A673 (cell line): Measurements from ENCODE around the gene YWHAQ. TPM values are rescaled to one million over a fixed set of nuclear protein-coding genes. Genes with fewer than 3 reads are reported as not detected.

Experiments used
- BruUV-seq: library from RNA; stranded (reverse); fragments of 400-500 nt; replicated peaks from 2 replicates; lab custom pipeline; 2021; lab: Mats Ljungman, UMichigan
- CTCF ChIA-PET: fragments of 300-600 bp; sonication (Branson Sonifier 250); formaldehyde crosslinking; loops from one replicate; lab custom pipeline; 2022; ENCODE audit warnings: antibody characterized with exemption; lab: Charles Lee
- POLR2A ChIA-PET: fragments of 300-600 bp; sonication (Branson Sonifier 250); formaldehyde crosslinking; loops from one replicate; lab custom pipeline; 2022; ENCODE audit warnings: antibody characterized with exemption; ENCODE audit not compliant: low non-redundant PET; lab: Charles Lee
- DNase-seq: peaks from one replicate; pipeline ENCODE4 v3.0.0-alpha.2; 2015; ENCODE audit warnings: low spot score
- H3K27ac ChIP-seq: fragments of 200-600 bp; sonication (generic); 2 replicates; pipeline ENCODE4 v1.5.1; 2016; ENCODE audit warnings: mixed run types, low read depth, mild to moderate bottlenecking, mixed read lengths, antibody characterized with exemption, low read length; ENCODE audit not compliant: poor library complexity, severe bottlenecking
- H3K27me3 ChIP-seq: fragments of 200-600 bp; sonication (generic); replicated peaks from 2 replicates; pipeline ENCODE4 v1.6.1; 2017; ENCODE audit warnings: mixed run types, low read depth, mild to moderate bottlenecking, mixed read lengths, antibody characterized with exemption, low read length; ENCODE audit not compliant: insufficient read depth, poor library complexity
- H3K36me3 ChIP-seq: fragments of 200-600 bp; sonication (generic); 2 replicates; pipeline ENCODE4 v1.6.1; 2016; ENCODE audit warnings: mixed run types, mild to moderate bottlenecking, mixed read lengths, antibody characterized with exemption, low read length; ENCODE audit not compliant: insufficient read depth, poor library complexity, severe bottlenecking
- H3K4me1 ChIP-seq: fragments of 200-600 bp; sonication (generic); 2 replicates; pipeline ENCODE4 v1.6.1; 2017; ENCODE audit warnings: mixed run types, mild to moderate bottlenecking, mixed read lengths, antibody characterized with exemption, low read length; ENCODE audit not compliant: insufficient read depth, poor library complexity, severe bottlenecking
- H3K4me3 ChIP-seq: fragments of 200-600 bp; sonication (generic); 2 replicates; pipeline ENCODE4 v1.5.1; 2016; ENCODE audit warnings: low read depth, mixed run types, mild to moderate bottlenecking, mixed read lengths, low read length; ENCODE audit not compliant: poor library complexity, severe bottlenecking
- H3K9me3 ChIP-seq: fragments of 200-600 bp; sonication (generic); 2 replicates; pipeline ENCODE4 v1.6.1; 2016; ENCODE audit warnings: mixed run types, low read depth, mild to moderate bottlenecking, mixed read lengths, antibody characterized with exemption, low read length; ENCODE audit not compliant: poor library complexity, severe bottlenecking
- CTCF ChIP-seq: fragments of 300-800, 200-600 bp; sonication (generic); conservative IDR thresholded peaks from 2 replicates; pipeline ENCODE4 v1.5.1; 2017; ENCODE audit warnings: low read depth, mild to moderate bottlenecking, antibody characterized with exemption, low read length, moderate library complexity, mixed read lengths
- EZH2 ChIP-seq: fragments of 200-600 bp; sonication (generic); IDR thresholded peaks from 2 replicates; pipeline ENCODE4 v1.6.1; 2017; ENCODE audit warnings: borderline replicate concordance, low read depth, mild to moderate bottlenecking, mixed read lengths, antibody characterized with exemption, low read length; ENCODE audit not compliant: poor library complexity, severe bottlenecking
- intact Hi-C: fragments of 100-400 bp; cut with micrococcal nuclease; formaldehyde crosslinking; loops from one replicate; pipeline ENCODE4 v1.10.0; 2022; ENCODE audit not compliant: unreplicated experiment
- total RNA-seq: library from RNA; stranded (reverse); gene quantifications from 2 replicates; pipeline ENCODE4 v1.2.3, GENCODE V29; 2021

Gene YWHAQ
- total RNA-seq, 1 experiment from 2014 or later: 533 TPM

- TF ChIP-seq CTCF: no peak
- TF ChIP-seq EZH2: no peak
- H3K36me3 ChIP-seq: no peaks in the 10 kb centered on the region
- H3K4me3 ChIP-seq: no peak overlapping the region
- ChIA-PET POLR2A (no interaction called here), CTCF (no interaction called here)
- H3K27ac ChIP-seq: no peak overlapping the region
- intact Hi-C loops: no loop called here
- DNase-seq: no peak
- H3K27me3 ChIP-seq: no peaks in the 10 kb centered on the region
- H3K9me3 ChIP-seq: no peaks in the 10 kb centered on the region
- BruUV-seq: no TSS peak
- no peaks in the 10 kb centered on the region for H3K4me1 ChIP-seq
Measured at GRCh38 chr2:9639740-9640343, 9.0 kb upstream of the YWHAQ start.

GRCh38 chr2:9639000-9639602 lies 8.3 kb upstream of the YWHAQ start:
- no peaks in the 10 kb centered on the region for H3K9me3 ChIP-seq
- BruUV-seq: no TSS peak
- H3K4me1 ChIP-seq: no peaks in the 10 kb centered on the region
- H3K4me3 ChIP-seq: no peak overlapping the region
- no peaks in the 10 kb centered on the region for H3K36me3 ChIP-seq
- TF ChIP-seq CTCF (no peak), EZH2 (no peak)
- intact Hi-C loops: no loop called here
- ChIA-PET POLR2A (no interaction called here), CTCF (no interaction called here)
- no peak overlapping the region for H3K27ac ChIP-seq
- no peaks in the 10 kb centered on the region for H3K27me3 ChIP-seq
- no peak for DNase-seq

GRCh38 chr2:9638532-9638931 lies 7.7 kb upstream of the YWHAQ start:
- no peaks in the 10 kb centered on the region for H3K27me3 ChIP-seq
- intact Hi-C loops: no loop called here
- ChIA-PET CTCF (no interaction called here), POLR2A (no interaction called here)
- no peak overlapping the region for H3K27ac ChIP-seq
- H3K9me3 ChIP-seq: no peaks in the 10 kb centered on the region
- no peak for DNase-seq
- BruUV-seq: no TSS peak
- no peak overlapping the region for H3K4me3 ChIP-seq
- no peaks in the 10 kb centered on the region for H3K36me3 ChIP-seq
- H3K4me1 ChIP-seq: no peaks in the 10 kb centered on the region
- no peak for TF ChIP-seq CTCF
